T47D (cell line): ENCODE measurements around the gene DNAH3.
"Not testable (repeated sequence)": the region's sequence is repeated elsewhere in the genome, so short reads cannot be mapped to it uniquely, and the experiment has no call there.

Experiments used
- DNase-seq, 2 experiments: peaks; one replicate each; pipeline versions ENCODE4 v3.0.0 to v3.0.0-alpha.2; 2011 to 2012; ENCODE audit warnings: low read depth in 1 of 2, low spot score in 1 of 2
- JUND ChIP-seq: IDR thresholded peaks from 2 replicates; pipeline ENCODE4 v1.6.1; 2012; ENCODE audit warnings: low read depth
- in situ Hi-C: cut with HindIII; loops from 2 replicates; pipeline ENCODE4 v1.10.0; 2016; ENCODE audit warnings: low sequenced_read_pairs, low pct_unique_long_range_greater_than_20kb

The DNAH3 gene

GRCh38 chr16:21184834-21185233 is 34.2 kb upstream of the DNAH3 start:
- no peak for DNase-seq
- in situ Hi-C loops = loop anchor here (25.0 kb wide), 1 partner anchor 102 kb away; the partner anchor contains the start of gene CRYM
- no peak for TF ChIP-seq JUND

- no peak for TF ChIP-seq JUND
- DNase-seq = no peak
- in situ Hi-C loops = loop anchor here (25.0 kb wide), 1 partner anchor 103 kb away; the partner anchor contains the start of gene CRYM
These were observed 33.3 kb upstream of the DNAH3 start for GRCh38 chr16:21183995-21184394.

GRCh38 chr16:21179983-21180365 is 29.3 kb upstream of the DNAH3 start:
- DNase-seq = no peak
- in situ Hi-C loops = loop anchor here (25.0 kb wide), 1 partner anchor 107 kb away; the partner anchor contains the start of gene CRYM
- TF ChIP-seq JUND = no peak

- DNase-seq = no peak
- in situ Hi-C loops = loop anchor here (25.0 kb wide), 1 partner anchor 108 kb away; the partner anchor contains the start of gene CRYM
- TF ChIP-seq JUND = no peak
These were observed 28.7 kb upstream of the DNAH3 start for GRCh38 chr16:21179126-21179982.

GRCh38 chr16:21175397-21175796 is 24.8 kb upstream of the DNAH3 start:
- TF ChIP-seq JUND = no peak
- in situ Hi-C loops = loop anchor here (25.0 kb wide), 1 partner anchor 112 kb away; the partner anchor contains the start of gene CRYM
- DNase-seq = peak in 1 of 2 experiments; percentile 39

- in situ Hi-C loops = no loop called here
- DNase-seq = no peak
- TF ChIP-seq JUND = no peak
These were observed 22.0 kb upstream of the DNAH3 start for GRCh38 chr16:21172650-21173049.

- in situ Hi-C loops = not testable (repeated sequence)
These were observed 19.5 kb upstream of the DNAH3 start for GRCh38 chr16:21170116-21170515.

GRCh38 chr16:21169249-21169981 is 18.8 kb upstream of the DNAH3 start:
- TF ChIP-seq JUND = no peak
- no peak for DNase-seq
- in situ Hi-C loops = no loop called here

More at GRCh38 chr16:21170116-21170515, 19.5 kb upstream of the DNAH3 start:
- DNase-seq = not testable (repeated sequence)

- in situ Hi-C loops = no loop called here
- TF ChIP-seq JUND = no peak
- DNase-seq = no peak
These were observed 17.4 kb upstream of the DNAH3 start for GRCh38 chr16:21167929-21168602.

GRCh38 chr16:21167360-21167759 is 16.7 kb upstream of the DNAH3 start:
- DNase-seq = no peak
- in situ Hi-C loops = no loop called here
- TF ChIP-seq JUND = no peak

GRCh38 chr16:21166561-21166961 is 15.9 kb upstream of the DNAH3 start:
- TF ChIP-seq JUND = no peak
- in situ Hi-C loops = no loop called here
- DNase-seq = peak in 1 of 2 experiments; percentile 26

GRCh38 chr16:21164521-21165168 is 14.0 kb upstream of the DNAH3 start:
- no peak for TF ChIP-seq JUND
- DNase-seq = no peak
- in situ Hi-C loops = no loop called here
